GM18499 (cell line): ENCODE data around the gene ELOVL7.
"Not testable (repeated sequence)": the region's sequence is repeated elsewhere in the genome, so short reads cannot be mapped to it uniquely, and the experiment has no call there.

Experiments
- ATAC-seq: cut with Tn5 transposase; IDR thresholded peaks from one replicate; pipeline ENCODE4 v1.9.1; 2021; ENCODE audit warnings: moderate number of reproducible peaks; ENCODE audit not compliant: insufficient read depth, unreplicated experiment

ELOVL7 gene

DNA sequence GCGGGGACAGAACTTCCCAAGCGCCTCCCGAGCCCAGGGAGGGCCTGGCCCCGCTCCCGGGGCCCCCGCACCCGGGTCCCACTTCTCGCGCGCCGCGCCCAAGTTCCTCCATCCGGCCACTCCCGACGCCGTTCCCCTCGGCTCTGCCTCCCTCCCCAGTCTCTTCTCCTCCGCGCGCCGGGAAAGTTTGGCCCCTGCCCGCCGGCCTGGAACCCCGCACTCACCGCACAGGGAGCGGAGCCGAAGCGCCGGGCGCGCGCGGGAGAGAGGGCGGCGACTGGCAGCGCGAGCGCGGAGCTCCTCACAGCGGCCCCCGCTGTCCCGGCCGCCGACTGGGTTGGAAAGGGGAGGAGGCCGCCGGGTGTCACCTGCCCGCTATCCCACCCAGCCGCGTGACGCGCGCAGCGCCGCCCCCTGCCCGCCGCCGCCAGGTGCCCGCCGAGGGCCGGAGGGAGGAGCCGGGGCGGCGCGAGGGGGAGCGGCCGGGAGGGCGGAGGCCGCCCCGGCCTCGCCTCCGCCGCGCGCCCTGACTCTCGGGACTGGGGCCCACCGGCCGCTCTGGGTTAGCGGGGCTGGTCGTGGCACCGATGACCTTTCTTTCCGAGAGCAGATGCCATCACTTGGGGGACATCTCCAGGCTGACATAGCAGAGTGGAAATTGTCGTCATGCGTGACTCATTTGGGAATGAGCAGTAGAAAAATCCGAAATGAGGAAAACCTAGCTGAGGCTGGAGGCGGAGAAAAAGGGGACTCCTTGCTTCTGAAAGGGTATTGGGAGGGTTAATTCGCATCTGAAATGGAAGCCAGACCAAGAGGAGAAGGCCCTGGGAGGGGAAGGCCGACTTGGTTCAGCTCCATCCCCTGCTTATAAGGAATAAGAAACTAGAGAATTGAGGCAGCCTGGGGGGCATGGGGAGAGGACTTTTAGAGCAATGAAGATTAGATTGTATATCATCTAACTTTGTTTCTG is at the start of gene ELOVL7:
Gene ELOVL7 (minus strand): TSS at position 334 of the 970 bp plus-strand sequence. CDS start 56,872 bp downstream, outside the sequence.
- ATAC-seq = peak; percentile 54

DNA sequence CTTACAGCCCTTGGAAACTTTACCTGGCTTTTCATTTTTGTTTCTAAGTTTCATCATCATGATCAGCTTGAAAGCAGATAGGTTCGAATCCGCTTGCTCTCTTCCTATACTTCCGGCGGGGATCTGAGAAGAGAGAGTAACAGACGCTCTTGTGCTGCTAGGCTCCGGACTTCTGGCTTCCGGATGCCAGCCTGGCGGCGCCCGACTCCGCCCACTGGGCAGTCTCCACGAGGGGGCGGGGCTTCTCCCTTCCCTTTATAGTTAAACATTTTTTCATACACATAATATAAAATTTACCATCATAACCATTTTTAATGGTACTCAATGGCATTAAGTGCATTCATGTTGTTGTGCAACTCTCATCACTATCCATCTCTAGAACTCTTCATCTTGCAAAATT is 49.5 kb upstream of the ELOVL7 start:
- ATAC-seq = no peak

DNA sequence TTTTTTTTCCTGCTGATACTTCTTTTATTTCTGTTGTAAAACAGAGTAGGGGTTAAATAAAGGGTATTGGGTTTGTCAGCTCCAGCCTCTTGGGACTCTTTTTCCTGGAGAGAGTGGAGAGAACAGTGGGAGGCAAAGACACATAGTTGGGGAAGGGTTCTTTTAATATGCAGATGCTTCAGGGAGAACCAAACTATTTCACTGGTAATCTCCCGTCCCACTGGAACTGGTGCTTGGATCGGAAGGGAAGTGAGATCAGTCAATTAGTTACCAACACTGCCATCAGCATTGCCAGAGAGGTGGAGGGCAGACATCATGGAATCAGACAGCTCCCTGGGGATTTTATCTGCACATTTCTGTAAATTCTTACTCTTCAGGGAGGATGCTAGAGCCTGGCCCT is 47.6 kb upstream of the ELOVL7 start:
- ATAC-seq = no peak

DNA sequence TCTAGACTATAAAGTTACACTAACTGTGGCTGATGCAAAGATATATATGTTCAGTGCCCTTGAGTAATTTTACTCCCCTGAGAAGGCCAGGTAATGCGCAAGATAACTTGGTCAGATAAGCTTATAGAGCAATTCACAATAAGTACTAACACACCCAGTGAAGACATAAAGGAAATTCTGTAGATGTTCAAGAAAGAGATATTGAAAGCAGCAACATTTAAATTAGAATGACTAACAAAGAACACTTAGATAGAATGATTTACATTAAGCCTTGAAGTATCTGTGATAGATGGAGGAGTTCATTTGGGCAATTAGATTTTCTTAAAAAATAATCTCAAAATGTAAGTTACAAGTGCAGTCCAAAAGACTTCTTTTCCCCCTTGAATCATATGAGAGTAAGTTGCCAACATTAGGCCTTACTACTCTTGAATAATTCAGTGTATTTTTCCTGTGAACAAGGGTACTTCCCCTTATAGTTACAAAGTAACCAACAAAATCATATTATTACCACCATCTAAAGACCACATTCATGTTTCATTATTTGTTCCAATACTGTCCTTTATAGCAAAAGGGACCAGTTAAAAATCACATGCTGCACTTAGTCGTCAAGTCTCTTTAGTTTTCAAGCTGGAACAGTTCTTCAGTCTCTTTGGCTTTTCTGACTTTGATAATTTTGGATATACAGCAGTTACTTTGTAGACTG is 44.4 kb upstream of the ELOVL7 start:
- no peak for ATAC-seq

DNA sequence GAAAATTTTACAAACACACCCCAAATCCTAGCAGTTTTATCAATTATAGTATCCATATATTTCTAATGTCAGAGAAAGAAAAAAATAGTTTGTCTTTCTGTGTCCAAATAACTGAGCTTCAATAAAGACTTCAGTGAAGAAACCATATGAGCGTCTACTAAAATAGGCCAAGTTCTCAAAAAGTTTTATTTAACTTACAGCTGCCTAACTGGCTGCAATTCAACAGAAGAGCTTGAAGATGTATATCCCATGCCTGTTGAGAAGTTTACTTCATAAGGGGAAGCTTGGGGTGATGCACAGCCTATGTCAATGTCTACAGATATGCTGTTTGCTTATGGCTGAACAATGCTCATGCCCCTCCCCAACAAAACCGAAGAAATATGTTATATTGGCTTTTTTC is 43.7 kb upstream of the ELOVL7 start:
- no peak for ATAC-seq

DNA sequence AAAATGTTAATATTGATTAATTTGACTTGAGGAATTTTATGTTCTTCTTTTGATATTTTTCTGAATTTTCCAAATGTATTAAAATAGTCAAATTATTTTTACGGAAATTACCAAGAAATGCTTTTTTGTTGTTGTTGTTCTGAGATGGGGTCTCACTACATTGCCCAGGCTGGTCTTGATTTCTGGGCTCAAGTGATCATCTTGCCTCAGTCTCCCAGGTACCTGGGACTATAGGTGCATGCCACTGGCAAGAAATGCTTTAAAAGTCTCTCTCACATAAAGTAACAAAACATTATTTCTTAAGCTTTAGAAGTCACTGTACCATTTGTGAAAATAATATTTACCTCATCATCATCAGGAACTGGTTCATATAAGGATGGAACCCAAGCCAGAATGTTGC is 43.0 kb upstream of the ELOVL7 start:
- no peak for ATAC-seq

DNA sequence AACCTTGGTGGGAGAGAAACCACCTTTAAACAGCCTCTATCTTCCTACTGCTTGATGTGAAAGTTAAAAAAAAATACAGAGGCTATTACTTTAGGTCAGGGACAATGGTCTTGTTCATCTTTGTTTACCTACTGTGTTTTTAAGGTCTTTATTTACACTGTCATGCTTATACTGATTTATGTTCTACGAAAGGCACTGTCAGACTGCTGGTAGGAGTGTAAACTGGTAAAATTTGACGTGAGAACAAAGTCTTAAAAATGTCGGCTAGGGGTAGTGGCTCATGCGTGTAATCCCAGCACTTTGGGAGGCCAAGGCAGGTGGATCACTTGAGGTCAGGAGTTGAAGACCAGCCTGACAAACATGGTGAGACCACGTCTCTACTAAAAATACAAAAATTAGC is 42.1 kb upstream of the ELOVL7 start:
- ATAC-seq = no peak

DNA sequence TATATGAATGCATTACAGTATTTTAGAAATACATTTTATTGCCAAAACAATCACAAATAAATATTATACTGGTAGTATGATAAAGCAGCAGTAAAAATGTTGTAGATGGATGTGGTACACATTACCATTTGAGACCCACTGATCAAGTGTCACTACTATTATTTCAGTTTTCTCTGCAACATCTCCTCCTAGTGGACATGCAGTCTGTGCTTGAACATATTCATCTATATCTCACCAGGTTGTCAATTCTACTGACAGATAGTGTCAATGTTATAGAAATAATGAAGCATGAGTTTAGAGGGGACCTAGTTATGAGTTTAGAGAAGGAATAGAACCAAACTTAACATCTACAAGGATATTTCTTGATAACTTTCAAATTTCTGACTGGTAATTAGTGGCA is 39.2 kb upstream of the ELOVL7 start:
- ATAC-seq = no peak

DNA sequence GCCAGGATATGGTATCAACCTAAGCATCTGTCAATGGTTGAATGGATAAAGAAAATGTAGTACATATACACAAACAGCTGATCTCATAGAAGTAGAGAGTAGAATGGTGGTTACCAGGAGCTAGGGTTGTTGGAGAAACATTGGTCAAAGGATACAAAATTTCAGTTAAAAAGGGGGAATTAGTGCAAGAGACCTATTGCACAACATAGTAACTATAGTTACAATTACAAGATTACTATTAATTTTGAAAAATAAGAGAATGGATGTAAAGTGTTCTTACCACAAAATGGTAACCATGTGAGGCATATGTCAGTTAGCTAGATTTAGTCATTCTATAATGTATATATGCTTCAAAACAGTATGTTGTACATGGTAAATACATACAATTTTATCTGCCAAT is 28.8 kb upstream of the ELOVL7 start:
- no peak for ATAC-seq

DNA sequence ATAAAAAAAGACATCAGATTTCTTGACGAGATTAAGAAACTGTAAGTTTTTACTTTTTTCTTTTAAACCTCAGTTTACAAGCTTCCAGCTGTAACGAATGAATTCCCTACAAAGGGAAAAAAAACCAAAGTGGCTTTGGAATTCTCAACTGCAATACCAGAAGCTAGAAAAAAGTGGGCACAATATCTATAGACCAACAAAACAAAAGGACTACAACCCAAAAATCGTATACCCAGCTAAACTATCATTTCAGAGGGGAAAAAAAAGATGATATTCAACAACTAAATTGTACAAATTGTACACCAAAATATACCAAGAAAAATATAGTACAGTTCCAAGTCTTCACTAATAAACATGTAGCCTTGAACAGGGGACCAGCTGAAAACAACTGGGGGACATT is 26.8 kb upstream of the ELOVL7 start:
- no peak for ATAC-seq

DNA sequence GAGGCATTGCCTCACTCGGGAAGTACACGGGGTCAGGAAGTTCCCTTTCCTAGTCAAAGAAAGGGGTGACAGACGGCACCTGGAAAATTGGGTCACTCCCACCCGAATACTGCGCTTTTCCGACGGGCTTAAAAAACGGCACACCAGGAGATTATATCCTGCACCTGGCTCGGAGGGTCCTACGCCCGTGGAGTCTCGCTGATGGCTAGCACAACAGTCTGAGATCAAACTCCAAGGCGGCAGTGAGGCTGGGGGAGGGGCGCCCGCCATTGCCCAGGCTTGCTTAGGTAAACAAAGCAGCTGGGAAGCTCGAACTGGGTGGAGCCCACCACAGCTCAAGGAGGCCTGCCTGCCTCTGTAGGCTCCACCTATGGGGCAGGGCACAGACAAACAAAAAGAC is 16.5 kb upstream of the ELOVL7 start:
- not testable (repeated sequence) for ATAC-seq

DNA sequence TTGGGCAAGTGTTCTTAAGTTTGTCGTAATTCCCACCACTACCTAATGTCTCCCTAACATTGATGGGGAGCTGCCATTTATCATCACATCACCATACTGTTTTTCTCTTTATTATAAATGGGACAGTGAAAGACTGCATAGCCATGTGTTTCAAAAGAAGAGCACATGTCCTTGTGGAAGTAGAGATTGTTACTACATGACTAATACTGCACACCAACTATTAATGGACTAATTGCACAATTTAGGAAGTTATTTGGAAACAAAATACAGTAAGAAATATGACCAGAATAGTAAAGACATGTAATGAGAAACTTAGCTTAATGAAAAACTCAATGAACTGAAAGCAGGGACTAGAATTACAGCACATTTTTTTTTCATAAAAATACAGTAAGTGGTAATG is 12.0 kb upstream of the ELOVL7 start:
- no peak for ATAC-seq

DNA sequence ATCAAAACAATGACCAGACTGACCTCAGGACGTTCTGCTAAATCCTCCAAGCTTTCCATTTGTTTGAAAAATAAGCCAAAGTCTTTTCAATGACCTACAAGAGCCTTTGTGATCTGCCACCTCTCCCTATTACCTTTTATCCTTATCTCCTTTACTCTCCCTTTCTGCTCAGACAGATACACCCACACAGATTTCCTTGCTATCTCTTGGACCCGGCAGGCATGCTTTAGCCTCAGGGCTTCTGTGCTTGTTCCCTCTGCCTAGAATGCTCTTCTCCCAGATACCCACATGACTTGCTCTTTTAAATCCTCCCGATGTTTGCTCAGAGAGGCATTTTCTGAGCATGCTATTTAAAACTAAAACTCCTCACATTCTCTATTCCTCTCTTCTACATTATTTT is 8.9 kb upstream of the ELOVL7 start:
- no peak for ATAC-seq

DNA sequence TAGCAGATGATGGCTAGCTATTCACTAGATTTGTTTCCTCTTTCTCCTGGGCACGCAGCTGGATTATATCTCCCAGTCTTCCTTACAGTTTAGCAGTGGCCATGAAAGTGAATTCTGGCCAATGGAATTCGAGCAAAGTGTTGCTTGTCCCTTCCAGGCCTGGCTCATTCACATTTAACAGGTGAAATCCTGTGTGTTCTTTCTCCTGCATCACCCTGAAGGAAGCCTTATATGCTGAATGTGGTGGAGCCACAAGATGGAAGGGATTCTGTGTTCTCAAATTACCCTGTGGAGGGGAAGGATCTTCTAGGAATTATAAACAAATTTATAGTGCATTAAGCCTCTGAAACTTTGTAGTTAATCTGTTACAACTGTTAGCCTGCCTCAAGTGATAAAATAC is 8.2 kb upstream of the ELOVL7 start:
- no peak for ATAC-seq

DNA sequence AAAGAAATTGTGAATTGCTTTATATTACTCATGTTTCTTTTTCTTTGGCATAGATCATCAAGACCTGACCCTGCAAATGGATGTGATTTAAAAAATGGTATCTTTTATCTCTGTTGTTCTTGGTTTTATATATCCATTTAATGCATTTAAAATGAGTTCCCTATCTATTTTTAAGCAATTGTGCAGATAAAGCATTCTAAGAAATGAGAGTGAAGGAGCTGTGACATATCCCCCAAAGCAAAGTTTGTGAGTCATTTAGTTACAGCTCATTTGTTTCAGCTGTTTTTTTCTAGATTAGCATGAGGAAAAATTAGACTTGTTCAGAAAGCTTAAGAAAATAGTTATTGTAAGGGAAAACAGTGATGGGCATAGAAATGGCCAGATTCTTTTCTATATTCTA is 7.6 kb upstream of the ELOVL7 start:
- ATAC-seq = no peak

DNA sequence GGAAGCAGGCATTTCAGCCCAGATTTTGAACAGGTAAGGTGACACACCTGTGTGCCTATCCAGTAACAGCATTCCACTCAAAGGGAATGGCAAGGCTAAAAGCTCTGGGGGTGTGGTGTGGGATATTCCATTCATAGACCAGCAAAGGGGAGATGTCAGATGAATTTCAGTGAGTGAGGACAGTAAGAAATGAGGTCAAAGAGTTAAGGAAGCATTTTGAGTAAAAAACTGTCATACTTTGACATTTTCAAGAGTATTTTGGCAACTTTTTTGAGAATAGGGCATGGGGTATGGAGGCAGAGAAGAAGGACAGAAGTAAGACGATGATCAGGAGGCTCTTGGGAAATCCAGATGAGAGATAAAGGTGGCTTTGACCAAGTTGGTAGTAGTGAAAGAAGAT is 2.2 kb upstream of the ELOVL7 start:
- ATAC-seq = no peak

DNA sequence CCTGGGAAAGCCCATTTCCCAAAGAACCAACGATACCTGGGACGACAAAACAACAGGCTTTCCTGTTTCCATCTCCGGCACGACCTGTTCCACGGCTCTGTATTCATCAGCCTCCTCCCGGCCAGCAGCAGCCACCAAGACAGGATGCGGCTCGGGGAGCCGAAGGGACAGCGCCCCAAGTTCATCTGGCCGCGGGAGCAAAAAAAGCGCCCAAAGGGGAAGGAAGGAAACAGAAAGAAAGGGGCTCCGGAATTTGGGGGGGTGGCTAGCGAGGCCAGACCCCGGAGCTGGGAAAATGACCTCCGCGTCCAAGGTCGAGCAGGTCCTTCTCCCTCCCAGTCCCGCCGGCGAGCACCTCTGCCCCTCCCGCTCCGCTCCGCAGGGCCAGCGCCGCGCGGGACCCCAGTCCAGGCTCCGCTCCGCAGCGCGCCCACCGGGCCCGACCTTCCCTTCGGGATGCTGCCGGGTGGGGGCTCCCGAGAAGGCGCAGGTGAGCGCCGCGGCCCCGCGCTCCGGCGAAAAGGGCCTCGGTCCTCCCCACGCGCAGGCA is 608 bp downstream of the ELOVL7 start:
- no peak for ATAC-seq

DNA sequence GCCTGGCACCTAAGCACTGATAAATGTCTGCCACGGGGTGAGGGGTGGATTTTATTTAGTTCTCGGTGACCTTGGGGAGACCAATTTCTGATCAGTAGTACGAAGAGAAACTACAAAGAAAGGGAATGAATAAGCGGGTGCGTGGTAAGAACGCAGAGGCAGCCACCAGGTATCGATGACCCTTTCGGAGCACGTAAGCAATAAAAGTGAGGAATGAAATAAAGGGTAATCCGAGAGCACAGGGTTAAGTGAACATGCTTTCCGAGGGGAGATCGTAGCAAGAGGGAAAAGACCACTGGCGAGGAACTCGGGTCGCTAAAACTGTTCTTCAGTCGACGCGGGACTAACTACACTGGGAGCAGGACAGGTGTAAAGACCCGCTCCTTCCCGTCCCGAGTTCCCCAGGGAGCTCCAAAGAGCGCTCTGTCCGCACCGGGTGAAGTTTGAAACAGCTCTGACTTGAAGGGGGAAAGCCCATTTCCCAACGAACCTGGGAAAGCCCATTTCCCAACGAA is 1.1 kb downstream of the ELOVL7 start:
- ATAC-seq = no peak

DNA sequence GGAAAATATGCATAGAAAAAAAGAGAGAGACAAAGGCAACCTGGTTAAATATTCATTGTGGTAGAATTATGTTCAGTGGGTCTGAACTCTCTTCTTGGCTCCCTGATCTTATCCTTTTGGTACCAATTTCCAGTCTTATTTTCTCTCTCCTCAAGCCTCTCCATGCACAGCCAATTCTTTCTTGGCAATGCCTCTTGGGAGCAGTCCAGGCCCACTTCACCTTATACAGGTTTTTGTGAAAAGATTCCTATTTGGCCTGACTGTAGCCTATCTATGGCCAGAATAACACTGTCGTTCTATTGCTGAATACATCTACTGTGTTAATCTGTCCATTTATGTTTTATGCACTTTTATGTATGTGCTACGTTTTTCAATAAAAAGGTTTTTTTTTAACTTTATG is 2.7 kb downstream of the ELOVL7 start:
- no peak for ATAC-seq

DNA sequence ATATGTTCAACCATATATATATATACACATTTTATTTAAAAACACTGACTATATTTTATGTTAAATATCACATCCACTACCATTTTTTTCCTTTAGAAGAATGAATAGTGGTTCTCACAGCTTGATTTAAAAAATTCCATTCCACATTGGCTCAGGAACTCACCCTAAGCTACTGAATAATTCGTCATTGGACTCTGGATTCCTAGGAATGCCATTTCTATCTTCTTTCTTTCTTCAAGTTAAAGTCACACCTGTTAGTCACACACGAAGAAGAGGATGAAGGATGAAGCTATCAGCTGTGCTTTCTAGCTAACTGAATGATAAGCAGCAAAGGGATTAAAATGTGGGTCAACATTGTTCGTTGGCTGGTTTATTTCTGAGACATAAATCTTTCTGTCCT is 7.9 kb downstream of the ELOVL7 start:
- no peak for ATAC-seq

DNA sequence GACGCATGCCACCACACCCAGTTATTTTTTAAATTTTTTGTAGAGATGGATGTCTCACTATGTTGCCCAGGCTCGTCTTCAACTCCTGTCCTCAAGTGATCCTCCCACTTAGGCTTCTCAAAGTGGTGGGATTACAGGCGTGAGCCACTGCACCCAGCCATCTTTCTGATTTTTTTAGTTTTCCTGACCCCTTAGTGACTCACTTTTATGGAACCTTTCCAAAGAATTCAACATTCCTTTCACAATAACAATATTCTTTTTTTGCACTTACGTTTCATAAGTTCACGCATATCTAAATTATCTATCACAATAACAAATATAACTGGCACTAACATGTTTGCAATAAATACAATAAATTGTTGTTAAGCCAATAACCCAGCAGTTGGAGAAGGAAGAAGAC is 8.5 kb downstream of the ELOVL7 start:
- no peak for ATAC-seq
